GM12878 (cell line): Measurements from ENCODE around the gene MAB21L4. TPM values are rescaled to one million over a fixed set of nuclear protein-coding genes. Genes with fewer than 3 reads are reported as not detected.

Experiments
- ATAC-seq: fragments of 200-7000 bp; cut with Tn5 transposase; 3 replicates; pipeline ENCODE4 v1.9.1; 2020; ENCODE audit warnings: mild to moderate bottlenecking, moderate library complexity
- BruUV-seq: library from RNA; stranded (reverse); fragments of 400-500 nt; replicated peaks from 2 replicates; lab custom pipeline; 2021; lab: Mats Ljungman, UMichigan
- CTCF ChIA-PET: fragments of 300-600 bp; sonication (Branson Sonifier 250); formaldehyde crosslinking; extraction: SDS; loops from one replicate; lab custom pipeline; 2021; ENCODE audit warnings: inconsistent platforms; lab: Yijun Ruan, JAX
- POLR2A ChIA-PET: fragments of 350-600 bp; formaldehyde crosslinking; extraction: SDS; loops from one replicate; lab custom pipeline; 2021; ENCODE audit warnings: inconsistent platforms; lab: Charles Lee
- RAD21 ChIA-PET: fragments of 300-600 bp; sonication (Branson Sonifier 250); formaldehyde crosslinking; loops from one replicate; lab custom pipeline; 2023; ENCODE audit warnings: antibody characterized with exemption; ENCODE audit not compliant: unreplicated experiment; lab: Charles Lee
- SMC1A ChIA-PET: fragments of 300-600 bp; sonication (Branson Sonifier 250); formaldehyde crosslinking; loops from one replicate; lab custom pipeline; 2023; ENCODE audit not compliant: unreplicated experiment, uncharacterized antibody; lab: Charles Lee
- DNase-seq: peaks from one replicate; pipeline ENCODE4 v3.0.0-alpha.2; 2011; ENCODE audit warnings: low read depth, low spot score
- FAIRE-seq: peaks from 3 replicates; lab custom pipeline; 2011; peaks lifted over from hg19 to GRCh38; lab: Jason Lieb, UNC
- H2AFZ ChIP-seq: 2 replicates; pipeline ENCODE4 v1.6.0; 2011; ENCODE audit warnings: low read depth, low read length, control low read depth; ENCODE audit not compliant: control insufficient read depth
- H3K27ac ChIP-seq: 2 replicates; pipeline ENCODE4 v1.5.1; 2011; ENCODE audit warnings: control low read depth; ENCODE audit not compliant: control insufficient read depth, insufficient read depth
- H3K27me3 ChIP-seq, 2 experiments: replicated peaks in 1 of 2; 2 replicates each; pipeline versions ENCODE4 v1.6.0 to v1.6.1; 2011; ENCODE audit warnings: low read length in 1 of 2; ENCODE audit not compliant: control insufficient read depth in 2 of 2, insufficient read depth in 2 of 2
- H3K36me3 ChIP-seq, 2 experiments: 2 replicates each; pipeline ENCODE4 v1.5.1; 2011; ENCODE audit warnings: low read length in 1 of 2; ENCODE audit not compliant: control insufficient read depth in 2 of 2, insufficient read depth in 2 of 2
- H3K4me1 ChIP-seq: 2 replicates; pipeline ENCODE4 v1.6.1; 2011; ENCODE audit warnings: mild to moderate bottlenecking, low read length, moderate library complexity, mixed read lengths; ENCODE audit not compliant: control insufficient read depth, insufficient read depth
- H3K4me2 ChIP-seq: 2 replicates; pipeline ENCODE4 v1.6.0; 2011; ENCODE audit warnings: control low read depth; ENCODE audit not compliant: control insufficient read depth, insufficient read depth
- H3K4me3 ChIP-seq: fragments of 200-600 bp; sonication (generic); 2 replicates; pipeline ENCODE4 v1.5.1; 2016
- H3K79me2 ChIP-seq: 2 replicates; pipeline ENCODE4 v1.6.0; 2011; ENCODE audit warnings: low read length; ENCODE audit not compliant: control insufficient read depth, insufficient read depth
- H3K9ac ChIP-seq: 2 replicates; pipeline ENCODE4 v1.8.0; 2011; ENCODE audit warnings: low read length, control low read depth, mixed read lengths; ENCODE audit not compliant: control insufficient read depth, insufficient read depth
- H3K9me3 ChIP-seq: replicated peaks from 3 replicates; pipeline ENCODE4 v1.5.1; 2011; ENCODE audit warnings: mild to moderate bottlenecking, low read length; ENCODE audit not compliant: control insufficient read depth, insufficient read depth
- H4K20me1 ChIP-seq: 2 replicates; pipeline ENCODE4 v1.6.0; 2011; ENCODE audit not compliant: control insufficient read depth, insufficient read depth
- CUX1 ChIP-seq: IDR thresholded peaks from 2 replicates; pipeline ENCODE4 v1.6.1; 2012; ENCODE audit warnings: improper control_type of control experiment, low read depth, low read length; ENCODE audit not compliant: insufficient replicate concordance
- RBBP5 ChIP-seq: fragments of 200-600 bp; sonication (generic); conservative IDR thresholded peaks from 2 replicates; pipeline ENCODE4 v1.6.1; 2016
- STAT3 ChIP-seq: IDR thresholded peaks from 2 replicates; pipeline ENCODE4 v1.6.1; 2011; ENCODE audit warnings: low read depth, low read length, improper control_type of control experiment
- TCF12 ChIP-seq: IDR thresholded peaks from 2 replicates; pipeline ENCODE4 v1.6.1; 2011; ENCODE audit warnings: low read depth, mild to moderate bottlenecking, low read length
- WGBS: methylation state at CpG from one replicate; pipeline ENCODE4 v1.1.6; 2016; ENCODE audit warnings: low lambda C conversion rate; ENCODE audit not compliant: insufficient replicate concordance, insufficient coverage; ENCODE audit errors: missing lambda C conversion rate; 5-methylcytosine and 5-hydroxymethylcytosine counted together
- in situ Hi-C: fragments of 300-500 bp; cut with MboI; formaldehyde crosslinking; loops from 9 replicates; pipeline ENCODE4 v1.14.3; 2018; ENCODE audit warnings: mixed read lengths
- intact Hi-C: fragments of 100-400 bp; cut with micrococcal nuclease; formaldehyde crosslinking; loops from one replicate; pipeline ENCODE4 v1.14.2; 2022; ENCODE audit not compliant: unreplicated experiment
- polyA plus RNA-seq, 11 experiments: library from polyadenylated mRNA; depleted of rRNA in 4 of 11; unstranded in 6 of 11; stranded (reverse) in 5 of 11; fragments of >200 nt; fragmentation: Nextera tagmentation in 4 of 11; fragmentation: Illumina TruSeq in 1 of 11; extraction: Ambion mirVana in 4 of 11; extraction: Trizol in 1 of 11; gene quantifications; 1 replicate in 1 of 11; 2 replicates in 10 of 11; pipeline versions ENCODE4 v1.2.1 to v1.2.3, GENCODE V29; 2011 to 2016; ENCODE audit warnings: inconsistent platforms in 2 of 11, missing spikeins in 2 of 11, low read depth in 1 of 11
- total RNA-seq, 4 experiments: library from RNA; depleted of rRNA in 3 of 4; stranded (reverse); fragments of >200 nt in 3 of 4; fragmentation: Illumina TruSeq in 1 of 4; extraction: Trizol in 1 of 4; gene quantifications; 2 replicates each; pipeline versions ENCODE4 v1.2.1 to v1.2.3, GENCODE V29; 2013 to 2021

The MAB21L4 gene
- total and polyA plus RNA-seq, 10 of the 15 experiments (the other 5 are each of a cell fraction or from before 2014, with no cell fraction given) = 0.03 TPM; not detected in 9

GRCh38 chr2:240896394-240896793 lies 438 bp upstream of the MAB21L4 start:
- no peak overlapping the region for H2AFZ ChIP-seq
- intact Hi-C loops = no loop called here
- RAD21 ChIA-PET = interaction anchor here (0.6 kb wide), 1 partner anchor 17 kb away, joined by 3 read pairs; no protein-coding TSS in a partner anchor

More at GRCh38 chr2:240896394-240896793, 438 bp upstream of the MAB21L4 start:
- H3K27ac ChIP-seq = no peak overlapping the region
- SMC1A ChIA-PET = no interaction called here
- H3K36me3 ChIP-seq = no peaks in the 10 kb centered on the region
- no peak overlapping the region for H3K9ac ChIP-seq
- no peak for ATAC-seq
- H3K4me1 ChIP-seq = no peaks in the 10 kb centered on the region
- WGBS = 13% methylated on average over 7 of the region's 7 CpGs
- no peak overlapping the region for H3K4me2 ChIP-seq
- H3K9me3 ChIP-seq = no peaks in the 10 kb centered on the region
- BruUV-seq = no TSS peak
- DNase-seq = no peak
- CTCF ChIA-PET = no interaction called here
- in situ Hi-C loops = no loop called here
- H4K20me1 ChIP-seq = no peaks in the 10 kb centered on the region
- H3K79me2 ChIP-seq = no peaks in the 10 kb centered on the region
- no peaks in the 10 kb centered on the region for H3K27me3 ChIP-seq
- no peak for FAIRE-seq
- TF ChIP-seq TCF12 = no peak
- TF ChIP-seq STAT3 = no peak
- no peak for TF ChIP-seq CUX1
- TF ChIP-seq RBBP5 = no peak
- H3K4me3 ChIP-seq = no peak overlapping the region
- POLR2A ChIA-PET = interaction anchor here (1.4 kb wide), 1 partner anchor 16 kb away, joined by 3 read pairs; no protein-coding TSS in a partner anchor
